Stimulated activated CD4-positive, alpha-beta T cell treated with anti-CD3 and anti-CD28 coated beads, Interleukin-15, amount 100 ng/mL, for 1 hour (primary cell): ENCODE measurements around the gene HDAC3.
A peak's percentile ranks its signal among the peaks of the same experiment; 100 is the strongest.

Experiments used
- DNase-seq, 2 donors: peaks; one replicate each; pipeline ENCODE4 v3.0.0-alpha.2; 2020; ENCODE audit warnings: low read depth in 1 of 2, low spot score in 1 of 2

Gene HDAC3

GRCh38 chr5:141605523-141606277, 30.9 kb downstream of the HDAC3 start:
- peak in 1 of 2 donors; percentile 45 for DNase-seq

GRCh38 chr5:141603923-141604717, 32.5 kb downstream of the HDAC3 start:
- no peak for DNase-seq

GRCh38 chr5:141602606-141603005, 34.0 kb downstream of the HDAC3 start:
- no peak for DNase-seq

- no peak for DNase-seq
These were observed 38.0 kb downstream of the HDAC3 start for GRCh38 chr5:141598391-141599345.

GRCh38 chr5:141597814-141598213, 38.8 kb downstream of the HDAC3 start:
- DNase-seq, result no peak

GRCh38 chr5:141597394-141597793, 39.3 kb downstream of the HDAC3 start:
- no peak for DNase-seq

GRCh38 chr5:141596867-141597266, 39.8 kb downstream of the HDAC3 start:
- DNase-seq, result no peak

GRCh38 chr5:141590127-141590526, 46.5 kb downstream of the HDAC3 start:
- DNase-seq, result no peak

GRCh38 chr5:141586246-141586645, 50.4 kb downstream of the HDAC3 start:
- no peak for DNase-seq

GRCh38 chr5:141585594-141585993, 51.1 kb downstream of the HDAC3 start:
- no peak for DNase-seq

- DNase-seq, result no peak
These were observed 62.5 kb downstream of the HDAC3 start for GRCh38 chr5:141574122-141574510.

GRCh38 chr5:141573489-141574121, 63.0 kb downstream of the HDAC3 start:
- DNase-seq, result no peak
